Loucy (cell line): Measurements from ENCODE around the gene SSTR3.

ENCODE experiments used
- EZH2phosphoT487 ChIP-seq: fragments of 200-600 bp; IDR thresholded peaks from 2 replicates; pipeline ENCODE4 v1.6.1; 2018; ENCODE audit warnings: antibody characterized with exemption, mild to moderate bottlenecking, moderate library complexity, borderline replicate concordance
- TF ChIP-seq, protein P1 (sequence below): fragments of 200-600 bp; sonication (generic); conservative IDR thresholded peaks from 2 replicates; pipeline ENCODE4 v1.5.1; 2014; ENCODE audit warnings: mild to moderate bottlenecking, antibody characterized with exemption, low read length

DNA sequence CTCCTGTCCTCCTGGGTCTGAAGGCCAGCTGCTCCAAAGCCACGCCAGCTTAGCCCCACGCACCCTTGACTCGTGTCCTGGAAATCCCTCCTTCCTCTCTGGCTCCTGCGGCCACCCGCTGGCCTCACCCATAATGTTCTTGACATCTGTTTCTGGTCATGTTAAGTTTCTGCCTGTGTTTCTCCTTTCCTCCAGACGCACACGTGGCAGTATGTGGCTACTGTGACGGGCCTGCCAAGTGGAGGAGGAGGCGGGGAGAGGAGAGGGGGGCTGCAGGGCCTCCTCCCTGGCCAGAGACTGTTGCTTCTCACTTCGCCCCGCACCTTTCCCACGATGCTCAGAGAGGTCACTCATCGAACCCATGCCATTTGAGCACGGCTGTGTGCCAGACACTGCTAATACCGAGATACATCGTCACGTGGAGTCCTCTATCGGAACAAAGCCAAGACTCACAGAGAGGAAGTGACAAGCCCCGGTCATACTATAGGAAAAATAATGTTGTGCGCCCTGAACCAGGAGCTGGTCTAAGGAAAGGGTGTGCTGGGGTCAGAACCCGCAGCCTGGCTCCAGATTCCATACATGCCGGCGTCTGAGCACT, 35.7 kb downstream of the SSTR3 start:
- TF ChIP-seq, protein P1, sequence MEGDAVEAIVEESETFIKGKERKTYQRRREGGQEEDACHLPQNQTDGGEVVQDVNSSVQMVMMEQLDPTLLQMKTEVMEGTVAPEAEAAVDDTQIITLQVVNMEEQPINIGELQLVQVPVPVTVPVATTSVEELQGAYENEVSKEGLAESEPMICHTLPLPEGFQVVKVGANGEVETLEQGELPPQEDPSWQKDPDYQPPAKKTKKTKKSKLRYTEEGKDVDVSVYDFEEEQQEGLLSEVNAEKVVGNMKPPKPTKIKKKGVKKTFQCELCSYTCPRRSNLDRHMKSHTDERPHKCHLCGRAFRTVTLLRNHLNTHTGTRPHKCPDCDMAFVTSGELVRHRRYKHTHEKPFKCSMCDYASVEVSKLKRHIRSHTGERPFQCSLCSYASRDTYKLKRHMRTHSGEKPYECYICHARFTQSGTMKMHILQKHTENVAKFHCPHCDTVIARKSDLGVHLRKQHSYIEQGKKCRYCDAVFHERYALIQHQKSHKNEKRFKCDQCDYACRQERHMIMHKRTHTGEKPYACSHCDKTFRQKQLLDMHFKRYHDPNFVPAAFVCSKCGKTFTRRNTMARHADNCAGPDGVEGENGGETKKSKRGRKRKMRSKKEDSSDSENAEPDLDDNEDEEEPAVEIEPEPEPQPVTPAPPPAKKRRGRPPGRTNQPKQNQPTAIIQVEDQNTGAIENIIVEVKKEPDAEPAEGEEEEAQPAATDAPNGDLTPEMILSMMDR: no peak
- TF ChIP-seq EZH2phosphoT487: no peak
